C4-2B (cell line): ENCODE data around the gene PEPD.

Experiments
- ZFX ChIP-seq: fragments of 450-650 bp; IDR thresholded peaks from 2 replicates; pipeline ENCODE4 v1.6.1; 2017
- TF ChIP-seq, protein P1 (sequence below): fragments of 450-650 bp; conservative IDR thresholded peaks from 2 replicates; pipeline ENCODE4 v1.5.1; 2017; ENCODE audit warnings: mild to moderate bottlenecking

- TF ChIP-seq, protein P1, sequence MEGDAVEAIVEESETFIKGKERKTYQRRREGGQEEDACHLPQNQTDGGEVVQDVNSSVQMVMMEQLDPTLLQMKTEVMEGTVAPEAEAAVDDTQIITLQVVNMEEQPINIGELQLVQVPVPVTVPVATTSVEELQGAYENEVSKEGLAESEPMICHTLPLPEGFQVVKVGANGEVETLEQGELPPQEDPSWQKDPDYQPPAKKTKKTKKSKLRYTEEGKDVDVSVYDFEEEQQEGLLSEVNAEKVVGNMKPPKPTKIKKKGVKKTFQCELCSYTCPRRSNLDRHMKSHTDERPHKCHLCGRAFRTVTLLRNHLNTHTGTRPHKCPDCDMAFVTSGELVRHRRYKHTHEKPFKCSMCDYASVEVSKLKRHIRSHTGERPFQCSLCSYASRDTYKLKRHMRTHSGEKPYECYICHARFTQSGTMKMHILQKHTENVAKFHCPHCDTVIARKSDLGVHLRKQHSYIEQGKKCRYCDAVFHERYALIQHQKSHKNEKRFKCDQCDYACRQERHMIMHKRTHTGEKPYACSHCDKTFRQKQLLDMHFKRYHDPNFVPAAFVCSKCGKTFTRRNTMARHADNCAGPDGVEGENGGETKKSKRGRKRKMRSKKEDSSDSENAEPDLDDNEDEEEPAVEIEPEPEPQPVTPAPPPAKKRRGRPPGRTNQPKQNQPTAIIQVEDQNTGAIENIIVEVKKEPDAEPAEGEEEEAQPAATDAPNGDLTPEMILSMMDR: no peak
- TF ChIP-seq ZFX: no peak
Observed at GRCh38 chr19:33441277-33441699, 80.3 kb downstream of the PEPD start.
